ENCODE results near the gene ACVRL1.

ACVRL1 gene

DNA sequence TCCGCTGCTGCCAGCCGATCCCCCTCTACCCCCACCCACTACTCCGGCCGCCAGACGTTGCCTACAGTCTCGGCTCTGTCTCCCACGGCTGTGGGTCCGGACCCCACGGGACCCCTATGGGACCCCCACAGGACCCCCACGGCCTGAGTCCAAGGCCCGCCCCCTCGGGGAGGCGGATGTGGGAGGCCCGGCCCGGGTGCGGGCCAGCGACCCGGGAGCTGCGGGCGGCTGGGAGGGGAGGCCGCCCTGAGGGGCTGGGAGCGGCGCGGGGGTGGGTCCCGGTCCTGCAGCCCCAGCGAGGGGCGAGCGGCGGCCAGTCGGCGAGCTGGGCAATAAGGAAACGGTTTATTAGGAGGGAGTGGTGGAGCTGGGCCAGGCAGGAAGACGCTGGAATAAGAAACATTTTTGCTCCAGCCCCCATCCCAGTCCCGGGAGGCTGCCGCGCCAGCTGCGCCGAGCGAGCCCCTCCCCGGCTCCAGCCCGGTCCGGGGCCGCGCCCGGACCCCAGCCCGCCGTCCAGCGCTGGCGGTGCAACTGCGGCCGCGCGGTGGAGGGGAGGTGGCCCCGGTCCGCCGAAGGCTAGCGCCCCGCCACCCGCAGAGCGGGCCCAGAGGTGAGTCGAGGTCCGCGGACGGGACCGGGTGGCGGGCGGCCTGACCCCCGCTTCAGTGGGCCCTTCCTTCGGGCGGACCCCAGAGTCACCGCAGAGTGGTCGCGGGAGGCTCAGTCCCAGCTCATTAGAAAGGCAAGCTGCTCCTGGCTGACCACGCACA, at the start of gene ACVRL1:
ACVRL1 (plus strand) TSS at position 422 of the 773 bp plus-strand sequence. CDS start 4,971 bp downstream, outside the sequence.
- no peak for DNase-seq (ENCODE audit: insufficient read length, low spot score)
- no peak for FAIRE-seq

DNA sequence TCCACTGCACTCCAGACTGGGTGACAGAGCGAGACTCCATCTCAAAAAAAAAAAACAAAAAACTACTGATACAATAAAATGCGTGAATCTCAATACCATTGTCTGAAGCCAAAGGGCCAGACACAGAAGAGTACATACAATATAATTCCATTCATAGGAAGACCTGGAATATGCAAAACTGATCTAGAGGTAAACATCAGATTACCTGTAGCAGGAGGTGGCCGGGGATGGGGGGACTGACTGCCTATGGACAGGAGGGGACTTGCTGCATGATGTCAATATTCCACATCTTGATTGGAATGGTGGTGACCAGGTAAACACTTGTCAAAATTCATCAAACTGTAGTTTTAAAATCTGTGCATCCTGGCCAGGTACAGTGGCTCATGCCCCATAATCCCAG, 46.3 kb upstream of the ACVRL1 start:
- no peak for FAIRE-seq
- no peak for DNase-seq (ENCODE audit: insufficient read length, low spot score)

DNA sequence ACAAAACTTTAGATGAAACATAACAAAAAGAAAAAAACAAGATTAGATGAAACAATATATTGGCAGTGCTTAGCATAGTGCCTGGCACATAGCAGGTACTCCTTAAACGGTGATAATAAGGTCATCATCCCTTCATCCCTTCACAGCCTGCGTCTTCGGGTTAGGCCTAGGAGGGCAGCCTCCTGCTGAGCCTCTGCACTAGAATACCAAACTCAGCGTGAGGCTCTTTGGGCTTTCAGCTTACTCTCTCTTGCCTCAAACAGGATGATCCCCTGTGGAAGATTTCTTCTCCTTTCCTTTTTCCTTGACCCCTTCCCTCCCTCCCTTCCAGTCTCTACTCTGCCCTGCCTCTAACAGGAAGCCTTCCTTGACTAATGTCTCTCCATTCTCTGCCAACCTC, 44.4 kb upstream of the ACVRL1 start:
- DNase-seq (ENCODE audit: insufficient read length, low spot score) (no peak), FAIRE-seq (no peak)

DNA sequence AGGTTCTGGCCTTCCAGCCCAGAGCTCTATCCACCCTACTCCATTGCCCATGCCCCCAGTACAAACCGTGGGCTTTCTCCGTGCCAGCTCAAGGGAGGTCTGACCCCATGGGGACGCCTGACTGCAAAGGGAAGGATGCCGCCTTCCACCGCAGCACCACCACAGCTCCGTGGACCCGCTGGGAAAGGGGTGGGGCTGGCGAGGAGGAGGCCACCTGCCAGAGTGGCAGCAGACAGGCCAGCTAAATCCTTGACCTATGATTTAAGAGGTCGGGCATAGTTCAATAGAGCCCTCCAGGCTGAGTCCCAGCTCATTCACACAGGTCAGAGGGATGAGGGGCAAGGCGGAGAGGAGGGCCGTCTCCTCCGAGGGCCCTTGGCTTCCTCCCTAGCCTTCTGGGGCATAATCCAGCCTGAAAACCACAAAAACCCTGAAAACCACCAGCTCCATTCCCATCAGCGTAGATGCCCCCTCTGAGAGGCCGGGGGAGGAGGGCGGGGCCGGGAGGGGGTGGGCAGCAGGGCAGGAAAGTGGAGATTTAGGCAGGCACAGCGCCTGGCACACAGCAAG, 43.9 kb upstream of the ACVRL1 start:
- DNase-seq (ENCODE audit: insufficient read length, low spot score): no peak
- no peak for FAIRE-seq

DNA sequence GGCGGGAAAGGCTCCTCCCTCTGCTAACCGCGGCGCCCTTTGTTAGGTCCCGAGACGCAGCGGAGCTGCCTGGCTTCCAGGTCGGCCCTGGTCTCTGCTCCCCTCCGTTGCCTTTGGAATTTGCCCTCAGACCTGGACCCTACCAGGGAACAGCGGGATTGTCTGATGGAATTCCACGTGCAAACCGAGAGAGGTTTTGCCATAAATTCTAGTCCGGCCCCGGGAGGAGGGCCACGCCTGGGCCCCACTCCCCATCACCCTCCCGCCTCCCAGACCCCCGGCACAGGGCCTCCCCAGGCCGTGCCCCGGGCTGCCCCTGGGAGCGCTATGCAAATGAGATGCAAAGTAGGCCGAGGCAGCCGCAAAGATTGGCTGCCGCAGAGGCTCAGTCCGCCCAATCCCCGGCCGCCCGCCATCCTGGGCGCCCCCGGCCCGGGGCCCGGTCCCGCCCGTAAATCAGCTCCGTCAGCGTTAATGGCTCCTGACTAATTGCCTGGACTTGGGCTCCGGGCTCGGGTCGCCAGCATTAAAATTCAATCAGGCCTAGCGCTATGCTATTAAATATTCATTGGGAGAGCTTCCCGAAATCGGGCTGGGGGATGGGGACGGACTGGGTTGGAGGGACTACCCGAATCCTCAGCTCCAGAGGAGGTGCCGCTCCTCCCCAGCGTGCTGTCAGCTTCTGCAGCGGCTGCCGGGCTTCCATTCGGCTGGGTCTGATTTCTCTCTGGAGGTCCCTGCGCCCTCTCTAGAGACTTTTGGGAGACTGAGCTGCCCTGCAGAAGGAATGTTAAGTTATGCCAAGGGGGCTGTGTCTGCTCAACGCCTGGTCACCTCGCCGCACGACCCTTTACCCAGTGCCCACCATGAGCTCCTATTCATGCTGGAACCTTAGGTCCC, 43.1 kb upstream of the ACVRL1 start:
- DNase-seq (ENCODE audit: insufficient read length, low spot score) (no peak), FAIRE-seq (no peak)

DNA sequence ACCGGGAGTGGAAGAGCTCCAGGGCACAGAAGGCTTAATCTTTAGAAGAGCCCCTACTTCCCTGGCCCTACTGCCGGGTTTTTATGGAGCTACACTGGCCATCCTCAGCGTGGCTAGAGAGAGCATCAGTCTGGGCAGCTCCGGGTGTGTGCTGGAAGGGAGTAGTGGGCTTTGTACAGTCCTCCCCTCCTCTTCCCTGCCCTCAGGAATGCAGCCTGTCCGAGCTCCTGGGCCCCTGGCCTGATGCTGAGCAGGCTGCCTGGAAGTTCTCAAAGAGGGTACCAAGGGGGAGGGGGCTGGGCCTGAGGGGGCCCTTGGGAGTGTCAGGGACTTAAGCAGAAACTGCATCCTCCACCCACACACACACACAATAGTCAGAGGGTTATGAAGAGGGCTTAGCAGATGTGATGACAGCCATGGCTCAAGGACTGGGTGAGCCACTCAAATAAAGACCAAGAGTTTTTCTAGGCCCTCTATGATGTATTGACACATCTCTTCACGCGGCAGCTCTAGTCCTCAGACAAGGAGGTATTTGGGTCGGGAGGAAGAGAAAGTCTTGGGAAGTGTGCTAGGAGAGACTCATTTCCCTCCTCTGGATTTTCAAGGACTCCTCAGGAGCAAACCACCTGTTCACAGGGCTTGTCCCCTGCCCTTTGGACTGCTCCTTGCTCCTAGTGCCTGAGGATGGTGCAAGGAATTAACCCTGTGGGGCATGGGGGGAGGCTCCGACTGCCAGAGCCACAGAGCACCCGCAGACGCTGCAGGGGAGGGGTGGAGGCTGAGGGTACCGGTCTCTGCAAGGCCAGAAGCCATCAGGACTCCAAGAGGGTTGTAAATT, 42.3 kb upstream of the ACVRL1 start:
- DNase-seq (ENCODE audit: insufficient read length, low spot score): no peak
- FAIRE-seq: no peak

DNA sequence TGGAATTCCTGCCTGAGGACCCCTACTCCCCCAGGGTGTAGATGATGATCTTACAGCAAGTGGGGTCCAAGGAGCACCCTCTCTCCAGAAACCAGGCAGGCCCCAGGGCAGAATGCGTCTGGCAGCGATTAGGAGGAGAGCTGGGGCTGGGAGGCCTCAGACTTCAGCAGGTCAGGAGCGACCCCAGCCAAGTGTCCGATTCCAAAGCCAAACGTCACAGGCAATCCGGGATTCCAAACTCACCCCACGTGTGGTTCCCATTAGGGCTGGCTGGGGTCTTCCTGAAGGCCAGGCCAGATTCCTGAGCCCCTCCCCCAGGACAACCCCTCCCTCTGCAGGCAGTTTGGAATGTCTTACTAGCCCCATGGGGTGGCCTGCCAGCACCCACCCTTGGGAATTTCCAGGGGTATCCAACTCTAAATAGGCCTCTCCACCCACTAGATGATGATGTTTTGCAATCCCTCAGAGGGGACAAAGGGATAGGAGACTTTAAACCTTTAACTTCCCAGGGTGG, 41.5 kb upstream of the ACVRL1 start:
- no peak for FAIRE-seq

DNA sequence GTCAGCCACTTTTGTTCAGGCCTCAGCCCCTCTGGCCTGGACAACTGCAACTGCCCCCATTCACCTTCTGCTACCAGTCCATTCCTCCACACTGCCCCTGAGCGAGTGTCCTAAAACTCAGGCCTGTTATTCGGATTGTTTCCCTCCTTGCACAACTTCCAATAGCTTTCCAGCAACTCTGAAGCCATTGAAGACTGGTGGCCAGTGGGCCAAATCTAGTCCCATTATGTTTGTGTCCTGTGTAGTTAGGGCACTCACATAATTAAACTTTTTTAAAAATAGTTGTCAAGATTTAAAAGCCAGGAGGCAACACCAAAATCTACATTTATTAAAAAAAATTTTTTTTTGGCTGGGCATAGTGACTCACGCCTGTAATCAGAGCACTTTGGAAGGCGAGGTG, 41.0 kb upstream of the ACVRL1 start:
- no peak for DNase-seq (ENCODE audit: insufficient read length, low spot score)
- no peak for FAIRE-seq

More for the DNA sequence above, 41.5 kb upstream of the ACVRL1 start:
- DNase-seq (ENCODE audit: insufficient read length, low spot score): no peak

DNA sequence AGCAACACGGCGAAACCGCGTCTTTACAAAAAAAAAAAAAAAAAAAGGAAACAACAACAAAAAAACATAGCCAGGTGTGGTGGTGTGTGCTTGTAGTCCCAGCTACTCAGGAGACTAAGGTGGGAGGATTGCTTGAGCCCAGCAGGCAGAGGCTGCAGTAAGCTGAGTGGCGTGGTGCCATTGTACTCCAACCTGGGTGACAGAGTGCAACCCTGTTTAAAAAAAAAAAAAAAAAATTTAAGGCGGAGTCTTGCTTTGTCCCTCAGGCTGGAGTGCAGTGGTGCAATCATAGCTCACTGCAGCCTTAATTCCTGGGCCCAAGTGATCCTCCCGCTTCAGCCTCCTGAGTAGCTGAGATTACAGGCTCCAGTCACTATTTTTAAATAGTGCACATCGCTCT, 40.5 kb upstream of the ACVRL1 start:
- no peak for FAIRE-seq
- no peak for DNase-seq (ENCODE audit: insufficient read length, low spot score)

DNA sequence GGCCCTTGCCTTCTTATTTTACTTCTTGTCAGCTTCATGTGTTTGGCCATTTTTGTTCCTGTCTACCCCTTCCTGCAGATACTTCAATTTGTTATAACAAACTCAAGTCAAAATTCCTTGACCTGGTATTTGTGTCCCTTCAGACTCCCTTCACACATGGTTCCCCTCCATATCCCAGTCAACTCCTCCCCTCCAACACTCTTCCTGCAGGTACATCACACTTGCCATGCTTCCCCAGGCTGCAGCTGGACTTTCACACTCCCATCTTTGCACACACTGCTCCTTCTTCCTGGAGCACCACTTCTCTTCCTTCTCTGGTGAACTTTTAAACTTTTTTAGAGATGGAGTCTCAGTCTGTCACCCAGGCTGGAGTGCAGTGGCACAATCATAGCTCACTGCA, 39.9 kb upstream of the ACVRL1 start:
- DNase-seq (ENCODE audit: insufficient read length, low spot score) (no peak), FAIRE-seq (no peak)

DNA sequence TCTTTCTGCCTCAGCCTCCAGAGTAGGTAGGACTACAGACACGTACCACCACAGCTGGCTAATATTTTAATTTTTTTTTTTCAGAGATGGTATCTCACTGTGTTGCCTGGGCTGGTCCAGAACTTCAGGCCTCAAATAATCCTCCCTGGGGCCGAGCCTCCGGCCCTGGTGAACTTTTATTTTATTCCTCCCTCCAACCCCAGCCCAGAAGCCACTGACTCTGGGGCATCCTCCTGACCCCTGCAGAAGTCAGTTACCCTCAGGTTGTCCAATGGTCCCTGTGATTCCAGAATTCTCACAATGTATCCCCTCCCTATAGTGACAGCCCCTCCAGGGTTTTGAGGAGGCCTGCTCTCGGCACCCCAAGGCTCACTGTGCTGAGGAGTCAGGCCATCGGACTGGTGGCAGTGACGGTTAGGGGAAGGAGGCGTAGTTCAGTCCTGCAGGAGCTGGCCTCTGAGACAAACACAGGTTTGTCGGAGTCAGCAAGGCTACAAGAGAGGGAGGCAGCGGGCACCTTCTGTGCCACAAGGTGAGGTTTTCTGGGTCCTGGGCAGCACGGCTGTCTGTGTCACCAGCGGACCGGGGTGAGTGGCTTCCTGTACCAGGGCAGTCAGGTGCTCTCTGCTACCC, 39.4 kb upstream of the ACVRL1 start:
- FAIRE-seq (no peak), DNase-seq (ENCODE audit: insufficient read length, low spot score) (no peak)

DNA sequence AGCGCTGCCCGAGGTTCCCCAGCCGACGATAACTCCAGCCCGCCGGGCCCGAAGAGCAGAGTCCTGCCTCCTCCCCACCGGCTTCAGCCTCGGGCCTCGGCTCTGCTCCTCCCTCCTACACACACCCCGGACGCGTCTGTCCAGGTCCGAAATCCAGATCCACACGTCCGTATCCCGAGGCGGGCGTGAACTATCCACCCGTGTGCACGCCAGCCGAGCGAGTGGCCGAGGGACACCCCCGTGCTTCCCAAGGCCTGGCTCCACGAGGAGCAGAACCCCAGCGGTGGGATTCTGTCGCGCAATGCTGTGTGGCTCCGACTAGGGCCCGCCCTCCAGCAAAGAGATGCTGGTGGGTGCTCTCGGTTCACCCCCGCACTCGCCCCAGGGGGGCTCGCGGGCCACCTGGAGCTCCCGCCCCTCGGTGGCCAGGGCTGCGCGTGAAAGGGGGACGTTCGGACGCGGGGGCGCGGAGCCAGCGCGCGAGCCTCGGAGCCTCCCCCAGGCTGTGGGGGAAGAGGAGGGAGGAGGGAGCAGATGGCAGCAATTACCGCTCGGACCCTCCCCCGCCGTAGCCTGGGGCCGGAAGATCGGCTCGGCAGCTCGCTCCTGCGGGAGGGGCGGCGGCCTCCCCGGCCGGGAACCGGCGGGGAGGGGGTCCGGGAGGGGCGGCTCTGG, 38.3 kb upstream of the ACVRL1 start:
- FAIRE-seq (no peak), DNase-seq (ENCODE audit: insufficient read length, low spot score) (no peak)

DNA sequence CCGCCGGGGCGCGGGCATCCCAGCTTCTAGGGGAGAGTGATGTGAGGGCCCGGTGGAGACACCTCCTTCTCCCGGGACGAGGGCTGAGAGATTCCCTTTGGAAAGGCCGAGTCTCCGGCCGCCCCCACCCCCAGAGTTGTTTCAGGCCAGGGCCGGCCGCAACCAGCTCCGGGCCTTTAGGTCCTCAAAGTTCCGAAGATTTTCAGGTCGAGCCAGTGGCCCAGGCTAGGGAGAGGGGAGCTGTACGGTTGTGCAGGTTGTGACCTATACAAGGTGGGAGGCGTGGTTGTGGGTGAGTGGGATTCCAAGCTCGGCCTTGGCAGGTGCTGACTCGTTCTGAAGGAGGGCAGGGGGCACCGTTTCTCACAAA, 37.8 kb upstream of the ACVRL1 start:
- DNase-seq (ENCODE audit: insufficient read length, low spot score): no peak
- FAIRE-seq: no peak

DNA sequence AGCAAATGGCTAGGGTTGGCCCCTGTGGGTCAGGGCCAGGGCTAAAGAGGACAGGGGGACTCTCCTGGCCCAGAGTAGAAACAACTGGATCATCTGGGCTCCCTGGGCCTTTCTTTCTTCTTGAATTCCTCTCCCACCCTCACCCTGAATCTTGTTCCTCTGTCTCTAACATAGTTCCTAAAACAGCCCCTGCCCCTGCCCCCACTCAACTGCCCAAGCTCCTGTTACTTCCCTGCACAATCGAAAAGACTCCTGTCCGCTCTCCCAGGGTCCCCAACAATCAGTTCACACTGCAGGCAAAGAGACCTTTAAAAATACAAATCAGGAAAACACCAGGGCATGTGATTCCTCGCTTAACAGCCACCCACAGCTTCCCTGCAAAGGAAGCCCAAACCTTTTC, 37.4 kb upstream of the ACVRL1 start:
- no peak for DNase-seq (ENCODE audit: insufficient read length, low spot score)
- FAIRE-seq: no peak

DNA sequence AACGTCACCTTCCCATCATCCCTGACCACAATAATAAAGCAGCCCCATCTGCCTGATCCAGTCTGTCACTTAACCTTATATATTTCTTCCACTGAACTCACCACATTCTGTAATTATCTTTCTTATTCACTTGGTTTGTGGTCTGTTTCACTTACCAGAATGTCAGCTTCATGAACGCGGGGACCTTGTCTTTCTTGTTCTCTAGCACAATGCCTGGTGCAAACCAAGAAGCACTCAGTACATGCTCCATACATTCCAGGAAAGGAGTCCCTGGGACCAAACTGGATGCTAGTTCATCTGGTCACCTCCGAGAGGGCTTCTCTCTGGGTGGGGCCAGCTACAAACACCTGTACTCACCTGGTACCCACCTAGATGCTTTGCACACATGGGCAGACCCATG, 36.8 kb upstream of the ACVRL1 start:
- no peak for FAIRE-seq

DNA sequence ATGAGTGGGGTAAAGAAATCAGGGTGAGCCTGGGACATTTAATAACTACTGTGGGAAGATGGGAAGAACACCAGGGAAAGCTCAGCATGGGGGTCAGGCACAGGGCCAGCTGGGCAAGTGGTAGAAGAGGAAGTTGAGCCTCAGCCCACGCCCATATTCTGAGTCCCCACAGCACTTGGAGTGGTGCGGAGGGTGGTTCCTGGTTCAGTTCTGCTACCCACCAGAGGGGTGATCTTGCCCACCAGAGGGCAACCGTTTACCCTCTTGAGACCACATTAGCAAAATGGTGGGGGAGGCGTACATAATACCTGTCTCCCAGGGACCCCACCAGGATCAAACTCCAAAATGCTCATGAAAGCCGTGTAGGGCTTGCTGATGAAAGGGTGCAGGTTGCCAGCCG, 36.2 kb upstream of the ACVRL1 start:
- FAIRE-seq (no peak), DNase-seq (ENCODE audit: insufficient read length, low spot score) (no peak)

More for the DNA sequence above, 36.8 kb upstream of the ACVRL1 start:
- no peak for DNase-seq (ENCODE audit: insufficient read length, low spot score)

DNA sequence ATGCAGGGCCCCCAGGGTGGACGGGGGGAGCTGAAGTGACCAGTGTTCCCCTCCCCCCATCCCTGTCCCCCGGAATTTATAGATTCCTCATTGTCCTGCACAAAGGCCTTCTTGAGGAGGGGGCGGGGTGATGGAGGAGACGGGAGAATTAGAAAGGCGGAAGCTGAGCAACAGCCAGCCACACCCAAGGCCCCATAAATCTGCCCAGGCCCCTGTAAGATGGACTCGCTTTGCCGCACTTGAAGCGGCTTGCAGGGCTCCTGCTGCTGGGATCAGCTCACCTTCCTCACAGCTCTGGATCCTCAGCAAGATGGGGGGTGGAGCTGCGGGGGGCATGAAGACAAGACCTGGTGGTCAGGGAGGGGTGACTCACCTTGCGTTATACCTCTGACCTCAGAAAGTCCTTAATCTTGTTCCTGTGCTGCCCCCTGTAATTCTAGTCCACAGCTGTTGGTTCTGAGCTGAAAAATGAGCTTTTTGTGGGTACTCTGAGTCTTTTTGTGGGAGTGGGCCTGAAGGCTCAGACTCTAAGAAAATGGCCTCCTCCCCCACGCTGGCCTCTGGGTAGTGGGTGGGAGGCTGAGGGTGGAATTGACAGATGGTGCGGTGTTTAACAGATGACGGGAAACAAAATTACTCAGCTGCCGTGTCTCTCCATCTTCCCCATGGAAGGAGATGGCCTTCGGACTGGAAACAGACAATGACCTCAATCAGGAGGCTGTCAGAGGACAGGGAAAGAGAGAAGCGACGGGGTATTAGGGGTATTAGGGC, 35.2 kb upstream of the ACVRL1 start:
- FAIRE-seq (no peak), DNase-seq (ENCODE audit: insufficient read length, low spot score) (no peak)

DNA sequence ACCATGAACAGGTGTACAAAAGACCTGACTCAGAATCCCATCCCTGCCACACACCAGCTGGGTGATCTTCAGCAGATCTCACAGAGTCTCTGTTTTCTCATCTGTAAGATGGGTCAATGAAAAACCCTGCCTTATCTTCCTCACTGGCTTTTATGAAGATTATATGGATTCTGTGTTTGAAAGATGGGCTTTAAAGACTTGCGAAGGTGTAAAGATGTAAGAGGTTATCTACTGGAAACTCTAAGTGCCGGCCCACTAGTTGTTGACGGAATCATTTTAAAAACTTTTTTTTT, 34.7 kb upstream of the ACVRL1 start:
- no peak for DNase-seq (ENCODE audit: insufficient read length, low spot score)
- no peak for FAIRE-seq
